ENCODE results near the gene ITSN1. TPM values are rescaled to one million over a fixed set of nuclear protein-coding genes. Genes with fewer than 3 reads are reported as not detected.
"Not testable (repeated sequence)": the region's sequence is repeated elsewhere in the genome, so short reads cannot be mapped to it uniquely, and the experiment has no call there.

The ITSN1 gene
- total RNA-seq, 4 donors from 2014 or later: 33.0 to 50.5 (median 45.9) TPM

DNA sequence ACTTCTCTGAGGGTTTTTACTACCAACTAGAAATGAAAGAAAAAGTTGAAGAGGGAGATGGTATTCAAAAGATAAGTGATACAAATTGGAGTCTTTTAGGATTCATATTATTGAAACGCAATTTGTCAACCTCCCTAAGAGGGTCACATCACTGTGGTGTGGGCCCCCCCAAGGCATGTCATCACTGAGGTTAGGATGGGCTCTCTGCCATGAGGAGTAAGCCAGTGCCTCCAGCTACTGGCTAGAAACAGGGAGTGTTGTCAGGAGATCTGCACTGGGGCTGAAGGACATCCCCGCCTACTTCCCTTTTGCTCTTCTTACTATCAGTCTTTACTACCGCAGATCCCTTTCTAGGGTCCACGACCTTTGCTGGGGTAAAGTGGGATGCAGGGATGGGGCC is 25.9 kb downstream of the ITSN1 start:
- no peak for TF ChIP-seq POLR2A (IDR thresholded peaks at IDR 0.05)
- TF ChIP-seq, protein P1, sequence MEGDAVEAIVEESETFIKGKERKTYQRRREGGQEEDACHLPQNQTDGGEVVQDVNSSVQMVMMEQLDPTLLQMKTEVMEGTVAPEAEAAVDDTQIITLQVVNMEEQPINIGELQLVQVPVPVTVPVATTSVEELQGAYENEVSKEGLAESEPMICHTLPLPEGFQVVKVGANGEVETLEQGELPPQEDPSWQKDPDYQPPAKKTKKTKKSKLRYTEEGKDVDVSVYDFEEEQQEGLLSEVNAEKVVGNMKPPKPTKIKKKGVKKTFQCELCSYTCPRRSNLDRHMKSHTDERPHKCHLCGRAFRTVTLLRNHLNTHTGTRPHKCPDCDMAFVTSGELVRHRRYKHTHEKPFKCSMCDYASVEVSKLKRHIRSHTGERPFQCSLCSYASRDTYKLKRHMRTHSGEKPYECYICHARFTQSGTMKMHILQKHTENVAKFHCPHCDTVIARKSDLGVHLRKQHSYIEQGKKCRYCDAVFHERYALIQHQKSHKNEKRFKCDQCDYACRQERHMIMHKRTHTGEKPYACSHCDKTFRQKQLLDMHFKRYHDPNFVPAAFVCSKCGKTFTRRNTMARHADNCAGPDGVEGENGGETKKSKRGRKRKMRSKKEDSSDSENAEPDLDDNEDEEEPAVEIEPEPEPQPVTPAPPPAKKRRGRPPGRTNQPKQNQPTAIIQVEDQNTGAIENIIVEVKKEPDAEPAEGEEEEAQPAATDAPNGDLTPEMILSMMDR (IDR thresholded peaks at IDR 0.05): no peak
- no peak for TF ChIP-seq POLR2AphosphoS5 (IDR thresholded peaks at IDR 0.05)
- TF ChIP-seq EP300 (IDR thresholded peaks at IDR 0.05): no peak
- 56 to 67% methylated on average over 3 to 4 of the region's 4 CpGs for WGBS, 2 donors (ENCODE audit: low coverage in 1 of 2)
- no peak for ATAC-seq
- Histone ChIP-seq H3K27ac (no peak overlapping the region), H3K4me3 (no peak overlapping the region), H3K4me1 (peaks cover 0 to 29% (median 0%) of the 10 kb centered on the region in 3 donors), H3K9me3 (no peaks in the 10 kb centered on the region), H3K27me3 (no peaks in the 10 kb centered on the region), H3K36me3 (no peaks in the 10 kb centered on the region)

DNA sequence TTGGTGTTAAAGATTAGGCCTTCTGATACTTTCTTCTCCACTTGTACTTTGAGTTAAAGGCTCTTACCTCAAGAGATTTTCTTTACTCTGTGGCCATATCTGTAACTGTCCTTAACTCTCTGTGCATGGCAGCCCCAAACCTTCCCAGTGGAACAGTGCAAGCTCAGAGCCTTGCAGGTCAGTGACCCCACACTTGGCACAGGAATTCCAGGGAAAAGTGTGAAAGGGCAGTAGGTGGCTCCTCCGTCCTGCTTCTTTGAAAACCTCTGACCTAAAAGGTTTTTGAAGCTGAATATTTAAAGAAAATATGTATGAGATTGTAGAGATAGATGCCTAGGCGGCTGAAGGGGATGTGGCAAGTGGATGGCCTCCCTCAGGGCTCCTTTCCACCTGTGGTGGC is 26.3 kb downstream of the ITSN1 start:
- ATAC-seq: no peak
- Histone ChIP-seq H3K27ac (no peak overlapping the region), H3K9me3 (no peaks in the 10 kb centered on the region), H3K27me3 (no peaks in the 10 kb centered on the region), H3K36me3 (no peaks in the 10 kb centered on the region), H3K4me1 (peaks cover 0 to 33% (median 0%) of the 10 kb centered on the region in 3 donors), H3K4me3 (no peak overlapping the region)
- TF ChIP-seq POLR2A (IDR thresholded peaks at IDR 0.05) (no peak), EP300 (IDR thresholded peaks at IDR 0.05) (no peak), POLR2AphosphoS5 (IDR thresholded peaks at IDR 0.05) (no peak)
- TF ChIP-seq, protein P1 (IDR thresholded peaks at IDR 0.05): no peak
- 83 to 100% methylated on average over 2 of the region's 2 CpGs for WGBS, 2 donors (ENCODE audit: low coverage in 1 of 2)

DNA sequence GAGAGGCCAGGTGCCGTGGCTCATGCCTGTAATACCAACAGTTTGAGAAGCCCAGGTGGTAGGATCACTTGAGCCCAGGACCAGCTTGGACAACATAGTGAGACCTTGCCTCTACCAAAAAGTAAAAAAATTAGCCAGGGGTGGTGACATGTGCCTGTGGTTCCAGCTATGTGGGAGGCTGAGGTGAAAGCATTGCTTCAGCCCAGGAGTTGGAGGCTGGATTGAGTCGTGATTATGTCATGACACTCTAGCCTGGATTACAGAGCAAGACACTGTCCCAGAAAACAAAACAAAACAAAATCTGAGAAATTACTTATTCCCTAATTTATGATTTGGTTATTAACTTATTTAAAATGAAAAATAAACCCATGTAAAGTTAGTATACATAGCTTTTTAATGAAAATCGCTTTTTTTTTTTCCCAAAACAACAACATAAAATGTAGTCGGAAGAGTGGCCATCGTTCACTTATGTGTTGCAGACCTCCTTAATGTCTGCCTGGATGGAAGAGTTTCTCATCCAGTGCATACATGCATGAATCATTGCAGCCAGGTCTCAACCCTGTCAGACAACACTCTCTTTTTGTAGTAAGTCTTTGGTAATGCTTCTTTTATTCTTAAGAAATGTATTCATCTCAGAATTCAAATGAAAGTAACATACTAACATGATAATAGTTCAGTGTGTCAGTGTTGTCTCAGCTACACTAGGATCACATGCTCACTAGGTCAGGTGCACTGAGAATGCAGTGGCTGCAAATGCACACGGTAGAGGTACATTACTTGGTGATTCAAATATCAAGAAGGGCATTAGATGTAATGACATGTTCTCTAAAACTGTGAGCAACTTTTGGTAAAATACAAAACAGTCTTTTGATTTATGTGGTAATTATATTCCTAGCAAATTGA is 28.0 kb downstream of the ITSN1 start:
- H3K4me1 ChIP-seq: peaks cover 0 to 38% (median 0%) of the 10 kb centered on the region in 3 donors
- ATAC-seq: no peak
- 89 to 94% methylated on average over 6 of the region's 6 CpGs for WGBS, 2 donors (ENCODE audit: low coverage in 1 of 2)

DNA sequence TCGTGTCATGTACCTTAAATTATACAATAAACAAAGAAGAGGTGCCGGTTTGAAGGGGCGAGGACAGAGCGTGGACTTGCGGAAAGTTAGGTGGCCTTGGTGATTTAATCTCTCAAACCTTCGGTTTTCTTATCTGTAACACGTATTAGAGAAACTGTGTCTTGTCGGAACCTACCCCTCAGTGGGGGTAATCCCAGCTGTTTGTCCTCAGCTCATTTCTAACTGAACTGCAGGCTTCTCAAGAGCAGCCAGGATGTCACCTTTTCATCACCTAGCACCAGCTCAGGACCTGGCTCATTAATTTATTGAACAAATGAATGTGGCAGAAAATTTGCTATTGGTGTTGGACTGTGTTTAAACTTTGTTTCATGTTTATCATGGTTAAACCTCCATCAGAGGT is 31.2 kb downstream of the ITSN1 start:
- no peak overlapping the region for H3K27ac ChIP-seq
- H3K9me3 ChIP-seq: no peaks in the 10 kb centered on the region
- H3K36me3 ChIP-seq: no peaks in the 10 kb centered on the region
- H3K4me3 ChIP-seq: no peak overlapping the region
- peaks cover 0 to 16% (median 0%) of the 10 kb centered on the region in 3 donors for H3K4me1 ChIP-seq
- WGBS, 2 donors (ENCODE audit: low coverage in 1 of 2): 76% methylated on average over 8 of the region's 8 CpGs
- no peaks in the 10 kb centered on the region for H3K27me3 ChIP-seq
- TF ChIP-seq EP300 (IDR thresholded peaks at IDR 0.05): no peak
- no peak for TF ChIP-seq POLR2AphosphoS5 (IDR thresholded peaks at IDR 0.05)
- TF ChIP-seq, protein P1 (IDR thresholded peaks at IDR 0.05): no peak
- no peak for TF ChIP-seq POLR2A (IDR thresholded peaks at IDR 0.05)
- no peak for ATAC-seq

More for the DNA sequence above, 28.0 kb downstream of the ITSN1 start:
- H3K9me3 ChIP-seq: no peaks in the 10 kb centered on the region
- no peak overlapping the region for H3K4me3 ChIP-seq
- H3K27me3 ChIP-seq: no peaks in the 10 kb centered on the region
- H3K36me3 ChIP-seq: no peaks in the 10 kb centered on the region
- no peak for TF ChIP-seq POLR2AphosphoS5 (IDR thresholded peaks at IDR 0.05)
- TF ChIP-seq, protein P1 (IDR thresholded peaks at IDR 0.05): no peak
- no peak overlapping the region for H3K27ac ChIP-seq

DNA sequence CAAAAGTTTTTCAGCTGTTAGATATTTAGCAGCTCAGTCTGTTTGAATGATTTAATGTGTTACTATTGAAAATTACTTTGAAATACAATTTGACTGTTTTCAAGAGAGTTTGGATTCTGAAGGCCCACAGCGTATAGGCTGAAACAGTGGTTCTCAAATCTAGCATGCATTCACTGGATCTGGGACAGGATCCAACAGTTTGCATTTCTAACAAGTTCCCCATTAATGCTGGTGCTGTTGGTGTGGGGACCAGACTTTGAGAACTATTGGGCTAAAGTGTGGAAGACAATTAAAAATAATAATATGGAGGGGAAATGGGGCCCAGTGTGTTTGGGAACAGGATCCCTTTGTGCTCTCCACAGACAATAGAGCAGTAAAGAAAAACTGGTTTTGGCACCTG is 31.9 kb downstream of the ITSN1 start:
- no peaks in the 10 kb centered on the region for H3K36me3 ChIP-seq
- H3K27me3 ChIP-seq: no peaks in the 10 kb centered on the region
- no peak overlapping the region for H3K27ac ChIP-seq
- no peak for ATAC-seq
- no peaks in the 10 kb centered on the region for H3K9me3 ChIP-seq
- TF ChIP-seq EP300 (IDR thresholded peaks at IDR 0.05) (no peak), POLR2AphosphoS5 (IDR thresholded peaks at IDR 0.05) (no peak), POLR2A (IDR thresholded peaks at IDR 0.05) (no peak)
- TF ChIP-seq, protein P1 (IDR thresholded peaks at IDR 0.05): no peak
- no peak overlapping the region for H3K4me3 ChIP-seq
- WGBS, 2 donors (ENCODE audit: low coverage in 1 of 2): 0 to 30% methylated on average over 1 of the region's 1 CpG
- H3K4me1 ChIP-seq: peaks cover 0 to 13% (median 0%) of the 10 kb centered on the region in 3 donors

DNA sequence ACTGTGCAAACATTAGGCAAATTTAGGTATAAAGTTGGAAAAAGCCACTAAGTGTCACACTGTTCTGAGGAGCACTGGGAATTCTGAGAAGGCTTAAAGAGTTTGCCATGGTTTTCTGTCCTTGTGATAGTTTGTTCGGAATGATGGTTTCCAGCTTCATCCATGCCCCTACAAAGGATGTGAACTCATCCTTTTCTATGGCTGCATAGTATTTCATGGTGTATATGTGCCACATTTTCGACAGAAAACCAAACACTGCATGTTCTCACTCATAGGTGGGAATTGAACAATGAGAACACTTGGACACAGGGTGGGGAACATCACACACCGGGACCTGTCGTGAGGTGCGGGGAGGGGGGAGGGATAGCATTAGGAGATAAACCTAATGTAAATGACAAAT is 34.4 kb downstream of the ITSN1 start:
- H3K4me3 ChIP-seq, H3K27ac ChIP-seq, ATAC-seq, H3K27me3 ChIP-seq, H3K9me3 ChIP-seq, H3K36me3 ChIP-seq: not testable (repeated sequence)
- 100% methylated on average over 2 of the region's 5 CpGs for WGBS, 2 donors (ENCODE audit: low coverage in 1 of 2)
- H3K4me1 ChIP-seq: peaks cover 0 to 13% (median 0%) of the 10 kb centered on the region in 3 donors
